Measurements from ENCODE around the gene KMT2E.

DNA sequence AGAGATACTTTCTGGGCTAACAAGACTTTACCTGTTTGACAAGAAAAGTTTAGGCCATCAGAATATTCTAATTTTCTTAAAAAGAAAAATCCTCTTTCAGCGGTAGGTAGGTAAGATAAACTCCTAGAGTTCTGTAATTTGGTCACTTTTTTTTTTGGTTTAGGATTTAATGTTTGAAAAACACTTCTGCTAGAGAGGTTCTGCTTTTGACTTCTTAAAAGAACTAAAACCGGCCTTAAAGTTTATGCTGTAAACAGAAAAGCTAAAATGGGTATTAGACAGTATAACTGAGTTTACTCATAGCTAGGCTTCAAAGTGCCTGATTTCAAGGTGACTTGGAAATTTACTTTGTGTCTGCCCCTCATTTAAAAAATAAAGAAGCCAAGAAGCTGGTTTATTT, 21.7 kb upstream of the KMT2E start:
- TF ChIP-seq, protein P1, sequence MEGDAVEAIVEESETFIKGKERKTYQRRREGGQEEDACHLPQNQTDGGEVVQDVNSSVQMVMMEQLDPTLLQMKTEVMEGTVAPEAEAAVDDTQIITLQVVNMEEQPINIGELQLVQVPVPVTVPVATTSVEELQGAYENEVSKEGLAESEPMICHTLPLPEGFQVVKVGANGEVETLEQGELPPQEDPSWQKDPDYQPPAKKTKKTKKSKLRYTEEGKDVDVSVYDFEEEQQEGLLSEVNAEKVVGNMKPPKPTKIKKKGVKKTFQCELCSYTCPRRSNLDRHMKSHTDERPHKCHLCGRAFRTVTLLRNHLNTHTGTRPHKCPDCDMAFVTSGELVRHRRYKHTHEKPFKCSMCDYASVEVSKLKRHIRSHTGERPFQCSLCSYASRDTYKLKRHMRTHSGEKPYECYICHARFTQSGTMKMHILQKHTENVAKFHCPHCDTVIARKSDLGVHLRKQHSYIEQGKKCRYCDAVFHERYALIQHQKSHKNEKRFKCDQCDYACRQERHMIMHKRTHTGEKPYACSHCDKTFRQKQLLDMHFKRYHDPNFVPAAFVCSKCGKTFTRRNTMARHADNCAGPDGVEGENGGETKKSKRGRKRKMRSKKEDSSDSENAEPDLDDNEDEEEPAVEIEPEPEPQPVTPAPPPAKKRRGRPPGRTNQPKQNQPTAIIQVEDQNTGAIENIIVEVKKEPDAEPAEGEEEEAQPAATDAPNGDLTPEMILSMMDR (IDR thresholded peaks at IDR 0.05): no peak
- TF ChIP-seq POLR2AphosphoS5 (IDR thresholded peaks at IDR 0.05) (no peak), POLR2A (IDR thresholded peaks at IDR 0.05) (no peak), EP300 (IDR thresholded peaks at IDR 0.05) (no peak)
